ENCODE data around the gene ALPK3.

ALPK3 gene

GRCh38 chr15:84807228-84807627 lies 9.9 kb upstream of the ALPK3 start:
- no peaks in the 10 kb centered on the region for H3K79me2 ChIP-seq (ENCODE audit: control insufficient read depth, low read length)
- H3K9me3 ChIP-seq (ENCODE audit: control insufficient read depth, insufficient read depth, low read length) = no peaks in the 10 kb centered on the region
- H3K27ac ChIP-seq (ENCODE audit: low read depth, low read length) = no peak overlapping the region
- peaks cover 18% of the 10 kb centered on the region for H3K36me3 ChIP-seq (ENCODE audit: control insufficient read depth, low read length)
- no peaks in the 10 kb centered on the region for H4K20me1 ChIP-seq (ENCODE audit: control insufficient read depth, insufficient read depth, low read depth, low read length)
- no peaks in the 10 kb centered on the region for H3K4me1 ChIP-seq (ENCODE audit: control insufficient read depth, low read length)
- H3K27me3 ChIP-seq (ENCODE audit: control insufficient read depth, low read length) = no peaks in the 10 kb centered on the region
- no peak overlapping the region for H3K4me3 ChIP-seq (ENCODE audit: low read length)
- H3K9me2 ChIP-seq (replicated peaks; ENCODE audit: control insufficient read depth, low read length) = no peaks in the 10 kb centered on the region
- TF ChIP-seq EZH2phosphoT487 (IDR thresholded peaks at IDR 0.05; ENCODE audit: borderline replicate concordance, low read length) (no peak), CTCF (IDR thresholded peaks at IDR 0.05; ENCODE audit: low read depth, low read length, poor library complexity, severe bottlenecking) (no peak)
- H3F3A ChIP-seq (ENCODE audit: control insufficient read depth, insufficient read depth) = no peaks in the 10 kb centered on the region
- no peak overlapping the region for H3K4me2 ChIP-seq (ENCODE audit: low read length)

GRCh38 chr15:84810073-84810840 lies 6.9 kb upstream of the ALPK3 start:
- H3F3A ChIP-seq (ENCODE audit: control insufficient read depth, insufficient read depth) = no peaks in the 10 kb centered on the region
- H4K20me1 ChIP-seq (ENCODE audit: control insufficient read depth, insufficient read depth, low read depth, low read length) = no peaks in the 10 kb centered on the region
- H3K27ac ChIP-seq (ENCODE audit: low read depth, low read length) = no peak overlapping the region
- H3K4me1 ChIP-seq (ENCODE audit: control insufficient read depth, low read length) = no peaks in the 10 kb centered on the region
- TF ChIP-seq EZH2phosphoT487 (IDR thresholded peaks at IDR 0.05; ENCODE audit: borderline replicate concordance, low read length) (no peak), CTCF (IDR thresholded peaks at IDR 0.05; ENCODE audit: low read depth, low read length, poor library complexity, severe bottlenecking) (no peak)
- no peaks in the 10 kb centered on the region for H3K27me3 ChIP-seq (ENCODE audit: control insufficient read depth, low read length)
- H3K9me2 ChIP-seq (replicated peaks; ENCODE audit: control insufficient read depth, low read length) = no peaks in the 10 kb centered on the region
- no peaks in the 10 kb centered on the region for H3K79me2 ChIP-seq (ENCODE audit: control insufficient read depth, low read length)
- peaks cover under 1% of the 10 kb centered on the region; the same call in 1 of the 2 replicates for H3K36me3 ChIP-seq (ENCODE audit: control insufficient read depth, low read length)
- H3K4me3 ChIP-seq (ENCODE audit: low read length) = no peak overlapping the region
- H3K9me3 ChIP-seq (ENCODE audit: control insufficient read depth, insufficient read depth, low read length) = no peaks in the 10 kb centered on the region
- H3K4me2 ChIP-seq (ENCODE audit: low read length) = no peak overlapping the region

GRCh38 chr15:84811151-84811550 lies 6.0 kb upstream of the ALPK3 start:
- no peaks in the 10 kb centered on the region for H4K20me1 ChIP-seq (ENCODE audit: control insufficient read depth, insufficient read depth, low read depth, low read length)
- no peaks in the 10 kb centered on the region for H3K4me1 ChIP-seq (ENCODE audit: control insufficient read depth, low read length)
- no peaks in the 10 kb centered on the region for H3K9me2 ChIP-seq (replicated peaks; ENCODE audit: control insufficient read depth, low read length)
- no peaks in the 10 kb centered on the region for H3K9me3 ChIP-seq (ENCODE audit: control insufficient read depth, insufficient read depth, low read length)
- H3K79me2 ChIP-seq (ENCODE audit: control insufficient read depth, low read length) = no peaks in the 10 kb centered on the region
- H3K36me3 ChIP-seq (ENCODE audit: control insufficient read depth, low read length) = no peaks in the 10 kb centered on the region
- H3K4me3 ChIP-seq (ENCODE audit: low read length) = no peak overlapping the region
- H3K4me2 ChIP-seq (ENCODE audit: low read length) = no peak overlapping the region
- H3F3A ChIP-seq (ENCODE audit: control insufficient read depth, insufficient read depth) = no peaks in the 10 kb centered on the region
- TF ChIP-seq EZH2phosphoT487 (IDR thresholded peaks at IDR 0.05; ENCODE audit: borderline replicate concordance, low read length) = no peak
- TF ChIP-seq CTCF (IDR thresholded peaks at IDR 0.05; ENCODE audit: low read depth, low read length, poor library complexity, severe bottlenecking) = no peak
- no peak overlapping the region for H3K27ac ChIP-seq (ENCODE audit: low read depth, low read length)
- no peaks in the 10 kb centered on the region for H3K27me3 ChIP-seq (ENCODE audit: control insufficient read depth, low read length)
